Aorta (tissue), 5 donors: ENCODE results near the gene SH3RF3. TPM values are rescaled to one million over a fixed set of nuclear protein-coding genes. Genes with fewer than 3 reads are reported as not detected.
A peak's percentile ranks its signal among the peaks of the same experiment; 100 is the strongest.

Source experiments
- ATAC-seq: fragments of 200-7000 bp; cut with Tn5 transposase; one replicate; pipeline ENCODE4 v1.9.1; 2022; ENCODE audit warnings: moderate library complexity; ENCODE audit not compliant: low FRiP score
- DNase-seq, 2 donors: peaks; one replicate each; pipeline ENCODE4 v3.0.0-alpha.2; 2020
- H3K27ac ChIP-seq, 2 donors: one replicate each; pipeline ENCODE4 v1.5.1; 2013; ENCODE audit warnings: low read length in 2 of 2, mild to moderate bottlenecking in 2 of 2, moderate library complexity in 2 of 2, control low read depth in 1 of 2, inconsistent platforms in 1 of 2, low read depth in 1 of 2
- H3K27me3 ChIP-seq, 2 donors: one replicate each; pipeline ENCODE4 v1.6.1; 2013; ENCODE audit warnings: control low read depth in 1 of 2, low read length in 1 of 2, mild to moderate bottlenecking in 1 of 2, moderate library complexity in 1 of 2; ENCODE audit not compliant: insufficient read depth in 2 of 2, control insufficient read depth in 1 of 2
- H3K36me3 ChIP-seq, 2 donors: one replicate each; pipeline ENCODE4 v1.6.1; 2013; ENCODE audit warnings: control low read depth in 1 of 2, low read length in 1 of 2, mild to moderate bottlenecking in 1 of 2; ENCODE audit not compliant: insufficient read depth in 2 of 2, control insufficient read depth in 1 of 2
- H3K4me1 ChIP-seq, 2 donors: one replicate each; pipeline ENCODE4 v1.6.1; 2013; ENCODE audit warnings: low read length in 2 of 2, control low read depth in 1 of 2, mild to moderate bottlenecking in 1 of 2, moderate library complexity in 1 of 2; ENCODE audit not compliant: insufficient read depth in 2 of 2, control insufficient read depth in 1 of 2
- H3K4me3 ChIP-seq, 2 donors: one replicate each; pipeline ENCODE4 v1.5.1; 2013; ENCODE audit warnings: low read length in 2 of 2, control low read depth in 1 of 2, mild to moderate bottlenecking in 1 of 2
- H3K9me3 ChIP-seq: one replicate; pipeline ENCODE4 v1.6.1; 2013; ENCODE audit warnings: mild to moderate bottlenecking, low read length; ENCODE audit not compliant: control insufficient read depth
- WGBS, 2 donors: extraction: QIAGEN DNeasy Blood & Tissue Kit; methylation state at CpG; one replicate each; pipeline ENCODE4 v1.1.7; 2013; 5-methylcytosine and 5-hydroxymethylcytosine counted together
- intact Hi-C, 2 donors: fragments of 100-400 bp; cut with DNase I; formaldehyde crosslinking; loops; one replicate each; pipeline versions ENCODE4 v1.14.2 to v1.15.0; 2022
- polyA plus RNA-seq, 2 donors: library from polyadenylated mRNA; stranded (reverse); fragments of 200-250 nt; gene quantifications; one replicate each; pipeline ENCODE4 v1.2.3, GENCODE V29; 2013
- total RNA-seq, 2 donors: library from RNA; stranded (reverse); fragmentation: NEBNext Ultra II Directional; extraction: Animal tissue kit (Norgen Biotek cat#: 25700); gene quantifications; one replicate each; pipeline ENCODE4 v1.2.1, GENCODE V29; 2021
- donor health status: healthy with polysubstance abuse.
- donor health status: Bipolar disorder and iron deficiency.
- donor health status: DM: no; HTN: no; CAD: no.
- donor health status: DM: no; HTN: no; CAD: no.
- donor health status: DM: yes; HTN: yes; CAD: no.

Gene SH3RF3
- total and polyA plus RNA-seq, 4 donors: 3.1 to 24.4 (median 18.0) TPM

- ATAC-seq (peak; percentile 84), DNase-seq (peak; percentile 87 to 91)
- no peak overlapping the region for H3K4me3 ChIP-seq
- H3K27ac ChIP-seq: peak overlapping the region; percentile 97 to 100
- no peaks in the 10 kb centered on the region for H3K9me3 ChIP-seq
- intact Hi-C loops: loop anchor here in 1 of 2 donors (2.0 kb wide), 1 partner anchor 267 kb away; no protein-coding TSS in a partner anchor
- WGBS, 2 donors: 4 to 8% methylated on average over 36 of the region's 36 CpGs
- H3K36me3 ChIP-seq: no peaks in the 10 kb centered on the region
- H3K27me3 ChIP-seq: no peaks in the 10 kb centered on the region
- peaks cover 10 to 16% of the 10 kb centered on the region in 2 donors for H3K4me1 ChIP-seq
Measured at GRCh38 chr2:109171444-109172334, 42.7 kb downstream of the SH3RF3 start.

GRCh38 chr2:109172556-109173105, 43.6 kb downstream of the SH3RF3 start:
- no peaks in the 10 kb centered on the region for H3K27me3 ChIP-seq
- no peaks in the 10 kb centered on the region for H3K36me3 ChIP-seq
- DNase-seq: no peak
- intact Hi-C loops: loop anchor here in 1 of 2 donors (2.0 kb wide), 1 partner anchor 266 kb away; no protein-coding TSS in a partner anchor
- WGBS, 2 donors: 30 to 32% methylated on average over 7 of the region's 7 CpGs
- no peak overlapping the region for H3K4me3 ChIP-seq
- no peak for ATAC-seq
- peak overlapping the region; percentile 97 to 100 for H3K27ac ChIP-seq
- H3K9me3 ChIP-seq: no peaks in the 10 kb centered on the region
- peaks cover 10 to 16% of the 10 kb centered on the region in 2 donors for H3K4me1 ChIP-seq

GRCh38 chr2:109173311-109174171, 44.5 kb downstream of the SH3RF3 start:
- Histone ChIP-seq H3K9me3 (no peaks in the 10 kb centered on the region), H3K27ac (peak overlapping the region; percentile 97 to 99), H3K4me3 (no peak overlapping the region), H3K4me1 (peaks cover 10 to 16% of the 10 kb centered on the region in 2 donors), H3K36me3 (no peaks in the 10 kb centered on the region), H3K27me3 (no peaks in the 10 kb centered on the region)
- DNase-seq (peak; percentile 90 to 93), ATAC-seq (peak; percentile 86)
- intact Hi-C loops: loop anchor here in 1 of 2 donors (2.0 kb wide), 1 partner anchor 265 kb away; no protein-coding TSS in a partner anchor
- 6 to 9% methylated on average over 19 of the region's 19 CpGs for WGBS, 2 donors

- ATAC-seq: peak; percentile 13
- 15 to 16% methylated on average over 4 of the region's 4 CpGs for WGBS, 2 donors
- Histone ChIP-seq H3K36me3 (no peaks in the 10 kb centered on the region), H3K9me3 (no peaks in the 10 kb centered on the region), H3K4me3 (no peak overlapping the region), H3K4me1 (peaks cover 9 to 16% of the 10 kb centered on the region in 2 donors), H3K27me3 (no peaks in the 10 kb centered on the region), H3K27ac (peak overlapping the region; percentile 92 to 98)
- intact Hi-C loops: no loop called here
- DNase-seq: peak in 1 of 2 donors; percentile 78
Measured at GRCh38 chr2:109174214-109174613, 45.2 kb downstream of the SH3RF3 start.

- H3K9me3 ChIP-seq: no peaks in the 10 kb centered on the region
- H3K36me3 ChIP-seq: no peaks in the 10 kb centered on the region
- ATAC-seq (no peak), DNase-seq (peak in 1 of 2 donors; percentile 69)
- no peaks in the 10 kb centered on the region for H3K27me3 ChIP-seq
- intact Hi-C loops: no loop called here
- H3K27ac ChIP-seq: peak overlapping the region; percentile 92 to 98
- 20 to 26% methylated on average over 7 of the region's 7 CpGs for WGBS, 2 donors
- H3K4me1 ChIP-seq: peaks cover 7 to 16% of the 10 kb centered on the region in 2 donors
- no peak overlapping the region for H3K4me3 ChIP-seq
Measured at GRCh38 chr2:109174626-109175349, 45.8 kb downstream of the SH3RF3 start.

GRCh38 chr2:109175350-109175678, 46.3 kb downstream of the SH3RF3 start:
- Histone ChIP-seq H3K4me1 (peaks cover 7 to 16% of the 10 kb centered on the region in 2 donors), H3K4me3 (no peak overlapping the region), H3K27ac (peak overlapping the region; percentile 50 to 98), H3K36me3 (no peaks in the 10 kb centered on the region), H3K27me3 (no peaks in the 10 kb centered on the region), H3K9me3 (no peaks in the 10 kb centered on the region)
- no peak for DNase-seq
- WGBS, 2 donors: 7 to 13% methylated on average over 3 of the region's 3 CpGs
- intact Hi-C loops: no loop called here
- ATAC-seq: no peak

GRCh38 chr2:109176928-109177327, 47.9 kb downstream of the SH3RF3 start:
- DNase-seq: no peak
- intact Hi-C loops: no loop called here
- H3K36me3 ChIP-seq: no peaks in the 10 kb centered on the region
- H3K27ac ChIP-seq: peak overlapping the region in 1 of 2 donors; percentile 34
- H3K27me3 ChIP-seq: no peaks in the 10 kb centered on the region
- peaks cover 7 to 12% of the 10 kb centered on the region in 2 donors for H3K4me1 ChIP-seq
- H3K9me3 ChIP-seq: no peaks in the 10 kb centered on the region
- no peak overlapping the region for H3K4me3 ChIP-seq
- no peak for ATAC-seq
- WGBS, 2 donors: 13 to 22% methylated on average over 2 of the region's 2 CpGs

- no peak for ATAC-seq
- no peak for DNase-seq
- Histone ChIP-seq H3K27ac (peak overlapping the region in 1 of 2 donors; percentile 5), H3K27me3 (no peaks in the 10 kb centered on the region), H3K4me3 (no peak overlapping the region), H3K9me3 (no peaks in the 10 kb centered on the region), H3K36me3 (no peaks in the 10 kb centered on the region), H3K4me1 (peaks cover 4 to 9% of the 10 kb centered on the region in 2 donors)
- intact Hi-C loops: no loop called here
Measured at GRCh38 chr2:109177635-109178034, 48.6 kb downstream of the SH3RF3 start.
